HFFc6 (cell line): ENCODE data around the gene DISC1. TPM values are rescaled to one million over a fixed set of nuclear protein-coding genes. Genes with fewer than 3 reads are reported as not detected.
A peak's percentile ranks its signal among the peaks of the same experiment; 100 is the strongest.
"Not testable (repeated sequence)": the region's sequence is repeated elsewhere in the genome, so short reads cannot be mapped to it uniquely, and the experiment has no call there.

Experiments
- DNase-seq: peaks from one replicate; pipeline ENCODE4 v3.0.0-alpha.2; 2018
- H3K27ac Mint-ChIP-seq: 2 replicates; pipeline ENCODE4 v1.8.0; 2020; ENCODE audit warnings: mild to moderate bottlenecking, mixed read lengths
- H3K27me3 Mint-ChIP-seq: 2 replicates; pipeline ENCODE4 v1.8.0; 2021; ENCODE audit warnings: mild to moderate bottlenecking, moderate library complexity, mixed read lengths; ENCODE audit not compliant: insufficient read depth
- H3K36me3 Mint-ChIP-seq: 2 replicates; pipeline ENCODE4 v1.8.0; 2021; ENCODE audit warnings: low read depth, mixed read lengths
- H3K4me1 Mint-ChIP-seq: 2 replicates; pipeline ENCODE4 v1.8.0; 2020; ENCODE audit warnings: low read depth, mixed read lengths
- H3K4me3 Mint-ChIP-seq: 2 replicates; pipeline ENCODE4 v1.8.0; 2020; ENCODE audit warnings: mild to moderate bottlenecking, moderate library complexity, mixed read lengths
- H3K9me3 Mint-ChIP-seq: 2 replicates; pipeline ENCODE4 v1.8.0; 2020; ENCODE audit warnings: mild to moderate bottlenecking, mixed read lengths
- total RNA-seq, 6 experiments: library from RNA; stranded (reverse); fragmentation: NEBNext Ultra II Directional; extraction: Animal tissue kit (Norgen Biotek cat#: 25700); gene quantifications; 2 replicates in 1 of 6; 3 replicates in 5 of 6; pipeline ENCODE4 v1.2.3, GENCODE V29; 2021
- TF ChIP-seq, protein P1 (sequence below): fragments of 200-600 bp; sonication (generic); IDR thresholded peaks from 2 replicates; pipeline ENCODE4 v1.5.0; 2021; ENCODE audit warnings: antibody characterized with exemption, mild to moderate bottlenecking

DISC1 gene
- total RNA-seq, 6 experiments from 2014 or later: 1.3 to 4.3 (median 1.9) TPM

DNA sequence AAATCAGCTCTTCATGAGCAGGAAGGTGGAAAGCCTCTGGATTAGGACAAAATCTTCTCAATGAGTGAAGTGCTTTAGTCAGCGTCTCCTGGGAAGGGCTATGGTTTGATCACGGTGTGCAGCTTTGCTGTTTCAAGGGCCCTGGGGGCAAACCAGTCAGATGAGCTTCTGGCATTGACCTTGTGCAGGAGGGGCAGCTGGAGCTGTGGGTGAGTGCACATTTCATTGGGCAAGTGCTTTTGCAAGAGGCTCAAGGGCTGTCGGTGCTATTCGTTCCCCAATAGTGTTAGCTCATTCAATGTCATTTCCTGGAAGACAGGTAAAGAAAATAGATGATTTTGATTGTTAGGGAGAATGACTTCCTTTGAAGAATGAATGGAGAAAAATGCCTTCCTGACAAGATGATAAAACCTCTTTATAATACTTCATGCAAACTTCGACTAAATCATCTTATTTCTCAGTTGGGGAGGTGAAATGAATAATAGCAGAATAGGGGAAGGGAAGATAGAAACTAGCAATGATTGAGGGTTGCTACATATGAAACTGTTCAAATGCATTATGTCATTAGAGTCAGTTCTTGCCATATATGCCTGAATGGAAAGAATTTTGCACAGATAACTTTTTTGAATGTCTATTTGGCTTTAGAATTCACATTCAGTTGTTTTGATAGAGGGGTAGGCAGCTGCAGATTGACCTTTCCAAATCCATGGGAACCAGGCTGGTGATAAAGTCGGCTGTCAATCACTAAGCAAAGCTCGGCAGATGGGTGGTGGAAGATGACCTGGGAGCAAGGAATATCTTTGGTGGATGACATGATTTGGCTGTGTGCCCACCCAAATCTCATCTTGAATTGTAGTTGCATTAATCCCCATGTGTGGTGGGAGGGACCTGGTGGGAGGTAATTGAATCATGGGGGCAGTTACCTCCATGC lies 12.9 kb upstream of the DISC1 start:
- Mint-ChIP-seq H3K36me3 (peaks cover 4% of the 10 kb centered on the region; the same call in 1 of the 2 replicates), H3K9me3 (no peaks in the 10 kb centered on the region), H3K27me3 (peaks cover 19% of the 10 kb centered on the region), H3K4me1 (peaks cover 9% of the 10 kb centered on the region; the same call in 1 of the 2 replicates), H3K4me3 (no peak overlapping the region), H3K27ac (no peak overlapping the region)
- TF ChIP-seq, protein P1, sequence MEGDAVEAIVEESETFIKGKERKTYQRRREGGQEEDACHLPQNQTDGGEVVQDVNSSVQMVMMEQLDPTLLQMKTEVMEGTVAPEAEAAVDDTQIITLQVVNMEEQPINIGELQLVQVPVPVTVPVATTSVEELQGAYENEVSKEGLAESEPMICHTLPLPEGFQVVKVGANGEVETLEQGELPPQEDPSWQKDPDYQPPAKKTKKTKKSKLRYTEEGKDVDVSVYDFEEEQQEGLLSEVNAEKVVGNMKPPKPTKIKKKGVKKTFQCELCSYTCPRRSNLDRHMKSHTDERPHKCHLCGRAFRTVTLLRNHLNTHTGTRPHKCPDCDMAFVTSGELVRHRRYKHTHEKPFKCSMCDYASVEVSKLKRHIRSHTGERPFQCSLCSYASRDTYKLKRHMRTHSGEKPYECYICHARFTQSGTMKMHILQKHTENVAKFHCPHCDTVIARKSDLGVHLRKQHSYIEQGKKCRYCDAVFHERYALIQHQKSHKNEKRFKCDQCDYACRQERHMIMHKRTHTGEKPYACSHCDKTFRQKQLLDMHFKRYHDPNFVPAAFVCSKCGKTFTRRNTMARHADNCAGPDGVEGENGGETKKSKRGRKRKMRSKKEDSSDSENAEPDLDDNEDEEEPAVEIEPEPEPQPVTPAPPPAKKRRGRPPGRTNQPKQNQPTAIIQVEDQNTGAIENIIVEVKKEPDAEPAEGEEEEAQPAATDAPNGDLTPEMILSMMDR: no peak
- DNase-seq: no peak

DNA sequence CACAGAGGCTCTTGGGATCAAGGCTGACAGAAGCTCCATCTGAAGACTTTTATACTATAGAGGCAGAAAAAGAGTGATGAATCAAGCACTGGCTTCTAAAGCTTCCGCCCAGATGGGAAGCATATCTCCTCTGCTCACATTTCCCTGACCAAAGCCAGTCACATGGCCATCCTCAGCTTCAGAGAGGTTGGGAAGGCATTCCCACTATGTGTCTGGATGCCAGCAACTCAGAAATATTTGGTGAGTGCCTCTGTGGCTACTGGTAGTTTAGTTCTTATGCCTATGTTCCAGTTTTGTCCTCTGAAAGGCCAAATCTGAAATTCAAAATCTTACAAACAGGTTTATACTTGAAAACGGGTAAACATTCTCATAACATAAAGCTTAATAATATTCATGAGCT lies 9.9 kb upstream of the DISC1 start:
- Mint-ChIP-seq H3K4me3 (no peak overlapping the region), H3K4me1 (peaks cover 9% of the 10 kb centered on the region; the same call in 1 of the 2 replicates), H3K27me3 (peaks cover 5% of the 10 kb centered on the region), H3K27ac (no peak overlapping the region), H3K36me3 (peaks cover 4% of the 10 kb centered on the region; the same call in 1 of the 2 replicates), H3K9me3 (no peaks in the 10 kb centered on the region)
- TF ChIP-seq, protein P1: no peak
- DNase-seq: peak; percentile 24

DNA sequence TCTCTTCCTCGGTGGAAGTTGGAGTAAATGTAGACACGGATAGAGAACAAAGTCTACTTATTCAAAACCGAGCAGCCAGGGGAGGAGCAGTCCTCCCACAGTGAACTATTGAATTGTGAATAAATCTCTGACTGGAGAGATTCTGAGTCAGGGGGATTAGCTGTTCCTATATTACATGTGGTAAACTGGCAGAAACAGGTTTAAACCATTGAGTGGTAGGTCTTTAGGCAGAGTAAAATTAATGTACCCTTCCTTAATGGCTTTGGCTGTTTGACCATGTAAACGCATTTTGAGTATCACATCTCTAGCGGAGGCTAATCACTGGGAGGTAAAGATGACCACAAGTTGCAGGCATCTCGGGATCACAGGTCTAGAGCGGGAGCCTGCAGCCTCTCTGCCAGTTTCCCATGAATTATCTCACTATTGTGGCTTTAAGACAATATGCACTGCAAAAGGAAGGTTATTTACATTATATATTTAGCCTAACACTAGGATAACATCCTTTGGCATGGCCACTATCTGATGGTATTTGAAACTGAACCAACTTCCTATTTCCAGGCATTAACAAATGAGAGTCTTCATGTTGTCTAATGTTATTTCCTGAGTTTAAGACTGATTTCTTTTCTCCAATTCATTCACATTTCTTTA lies 7.9 kb upstream of the DISC1 start:
- H3K4me1 Mint-ChIP-seq: peaks cover 9% of the 10 kb centered on the region; the same call in 1 of the 2 replicates
- DNase-seq: no peak
- H3K27me3 Mint-ChIP-seq: peaks cover 5% of the 10 kb centered on the region
- H3K4me3 Mint-ChIP-seq: no peak overlapping the region
- no peak overlapping the region for H3K27ac Mint-ChIP-seq
- no peaks in the 10 kb centered on the region for H3K9me3 Mint-ChIP-seq
- TF ChIP-seq, protein P1: no peak
- peaks cover 4% of the 10 kb centered on the region; the same call in 1 of the 2 replicates for H3K36me3 Mint-ChIP-seq

DNA sequence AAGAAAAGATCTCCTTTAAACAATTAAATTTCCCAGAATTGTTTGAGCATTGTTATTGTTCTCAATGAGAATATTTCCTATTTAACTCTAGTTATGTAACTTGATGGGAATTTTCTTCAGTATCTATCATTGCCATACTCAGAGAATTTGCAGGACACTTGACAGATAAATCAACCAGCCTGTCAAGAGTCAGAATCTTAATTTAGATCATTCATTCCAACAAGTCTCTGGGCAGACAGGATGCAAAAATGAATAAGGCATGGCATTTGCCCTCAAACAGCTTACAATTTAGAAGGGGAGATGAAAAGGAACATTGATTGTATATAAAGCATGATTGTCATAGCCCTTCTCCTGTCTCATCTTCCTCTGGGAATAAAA lies 7.3 kb upstream of the DISC1 start:
- no peak for DNase-seq
- peaks cover 4% of the 10 kb centered on the region; the same call in 1 of the 2 replicates for H3K36me3 Mint-ChIP-seq
- peaks cover 5% of the 10 kb centered on the region for H3K27me3 Mint-ChIP-seq

DNA sequence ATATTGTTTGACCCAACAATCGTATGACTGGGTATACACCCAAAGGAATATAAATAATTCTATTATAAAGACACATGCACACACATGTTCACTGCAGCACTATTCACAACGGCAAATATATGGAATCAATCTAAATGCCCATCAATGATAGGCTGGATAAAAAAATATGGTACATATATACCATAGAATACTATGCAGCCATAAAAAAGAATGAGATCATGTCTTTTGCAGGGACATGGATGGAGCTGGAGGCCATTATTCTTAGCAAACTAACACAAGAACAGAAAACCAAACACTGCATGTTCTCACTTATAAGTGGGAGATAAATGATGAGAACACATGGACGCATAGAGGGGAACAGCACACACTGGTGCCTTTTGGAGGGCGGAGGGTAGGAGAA lies 1.5 kb upstream of the DISC1 start:
- not testable (repeated sequence) for DNase-seq, H3K9me3 Mint-ChIP-seq, H3K4me3 Mint-ChIP-seq, H3K27me3 Mint-ChIP-seq, H3K27ac Mint-ChIP-seq, H3K36me3 Mint-ChIP-seq
- peaks cover 36% of the 10 kb centered on the region for H3K4me1 Mint-ChIP-seq

More for the DNA sequence above, 7.3 kb upstream of the DISC1 start:
- TF ChIP-seq, protein P1: no peak
- H3K4me3 Mint-ChIP-seq: no peak overlapping the region
- H3K9me3 Mint-ChIP-seq: no peaks in the 10 kb centered on the region
- no peak overlapping the region for H3K27ac Mint-ChIP-seq
- H3K4me1 Mint-ChIP-seq: peaks cover 9% of the 10 kb centered on the region; the same call in 1 of the 2 replicates
